Prostate gland (tissue), 2 donors: ENCODE data around the gene PPP1R13B. TPM values are rescaled to one million over a fixed set of nuclear protein-coding genes. Genes with fewer than 3 reads are reported as not detected.

Experiments used
- DNase-seq: peaks from one replicate; pipeline ENCODE4 v3.0.0-alpha.2; 2019; ENCODE audit warnings: low spot score
- H3K27ac ChIP-seq, 2 donors: fragments of 200-600 bp; sonication (generic); 2 replicates each; pipeline ENCODE4 v1.5.1; 2017 to 2019
- H3K27me3 ChIP-seq: fragments of 200-600 bp; sonication (generic); replicated peaks from 2 replicates; pipeline ENCODE4 v1.5.1; 2019; ENCODE audit not compliant: insufficient read depth
- H3K36me3 ChIP-seq, 2 donors: fragments of 200-600 bp; sonication (generic); 1 replicate in 1 of 2; 2 replicates in 1 of 2; pipeline versions ENCODE4 v1.5.1 to v1.8.1; 2017 to 2019
- H3K4me1 ChIP-seq: fragments of 200-600 bp; sonication (generic); replicated peaks from 2 replicates; pipeline ENCODE4 v1.5.1; 2019
- H3K4me3 ChIP-seq, 2 donors: fragments of 200-600 bp; sonication (generic); 2 replicates each; pipeline ENCODE4 v1.5.1; 2017 to 2019
- H3K9me3 ChIP-seq: fragments of 200-600 bp; sonication (generic); 2 replicates; pipeline ENCODE4 v1.5.1; 2017
- CTCF ChIP-seq, 4 experiments: fragments of 200-600 bp in 2 of 4; fragments of 450-650 bp in 2 of 4; sonication (generic) in 2 of 4; IDR thresholded peaks; 1 replicate in 3 of 4; 2 replicates in 1 of 4; pipeline ENCODE4 v1.5.1; 2016 to 2019; ENCODE audit warnings: antibody characterized with exemption in 4 of 4, mild to moderate bottlenecking in 2 of 4, moderate library complexity in 2 of 4
- POLR2A ChIP-seq: fragments of 450-650 bp; IDR thresholded peaks from one replicate; pipeline ENCODE4 v1.6.1; 2016; ENCODE audit warnings: antibody characterized with exemption, mild to moderate bottlenecking
- POLR2AphosphoS5 ChIP-seq: sonication (generic); formaldehyde crosslinking; IDR thresholded peaks from one replicate; pipeline ENCODE4 v1.6.1; 2017; ENCODE audit warnings: antibody characterized with exemption
- WGBS: methylation state at CpG from one replicate; pipeline ENCODE4 v1.1.5; 2018; 5-methylcytosine and 5-hydroxymethylcytosine counted together
- intact Hi-C: fragments of 100-400 bp; cut with DNase I; formaldehyde crosslinking; loops from one replicate; pipeline ENCODE4 v1.14.2; 2022
- total RNA-seq, 2 donors: library from RNA; depleted of rRNA; stranded (reverse); fragments of >200 nt; gene quantifications; one replicate each; pipeline ENCODE4 v1.1.0, GENCODE V29; 2016

Gene PPP1R13B
- total RNA-seq, 2 donors from 2014 or later: 48.2 to 64.6 TPM

GRCh38 chr14:103892247-103892646 is 44.9 kb upstream of the PPP1R13B start:
- Histone ChIP-seq H3K9me3 (no peaks in the 10 kb centered on the region), H3K4me3 (no peak overlapping the region), H3K27me3 (no peaks in the 10 kb centered on the region), H3K27ac (no peak overlapping the region), H3K4me1 (peaks cover 3% of the 10 kb centered on the region), H3K36me3 (no peaks in the 10 kb centered on the region)
- WGBS: 84% methylated on average over 8 of the region's 8 CpGs
- no peak for TF ChIP-seq POLR2AphosphoS5
- no peak for DNase-seq
- intact Hi-C loops: no loop called here

- no peak for DNase-seq
- no peak for TF ChIP-seq POLR2AphosphoS5
- no peak for TF ChIP-seq POLR2A
- TF ChIP-seq CTCF (IDR thresholded peaks at IDR 0.05): no peak
- no peak overlapping the region for H3K27ac ChIP-seq
- WGBS: 86% methylated on average over 14 of the region's 15 CpGs
- H3K4me1 ChIP-seq: peaks cover 3% of the 10 kb centered on the region
- intact Hi-C loops: no loop called here
- H3K27me3 ChIP-seq: no peaks in the 10 kb centered on the region
- H3K4me3 ChIP-seq: no peak overlapping the region
- H3K36me3 ChIP-seq: no peaks in the 10 kb centered on the region
- no peaks in the 10 kb centered on the region for H3K9me3 ChIP-seq
These were observed 44.4 kb upstream of the PPP1R13B start for GRCh38 chr14:103891667-103892215.

DNA sequence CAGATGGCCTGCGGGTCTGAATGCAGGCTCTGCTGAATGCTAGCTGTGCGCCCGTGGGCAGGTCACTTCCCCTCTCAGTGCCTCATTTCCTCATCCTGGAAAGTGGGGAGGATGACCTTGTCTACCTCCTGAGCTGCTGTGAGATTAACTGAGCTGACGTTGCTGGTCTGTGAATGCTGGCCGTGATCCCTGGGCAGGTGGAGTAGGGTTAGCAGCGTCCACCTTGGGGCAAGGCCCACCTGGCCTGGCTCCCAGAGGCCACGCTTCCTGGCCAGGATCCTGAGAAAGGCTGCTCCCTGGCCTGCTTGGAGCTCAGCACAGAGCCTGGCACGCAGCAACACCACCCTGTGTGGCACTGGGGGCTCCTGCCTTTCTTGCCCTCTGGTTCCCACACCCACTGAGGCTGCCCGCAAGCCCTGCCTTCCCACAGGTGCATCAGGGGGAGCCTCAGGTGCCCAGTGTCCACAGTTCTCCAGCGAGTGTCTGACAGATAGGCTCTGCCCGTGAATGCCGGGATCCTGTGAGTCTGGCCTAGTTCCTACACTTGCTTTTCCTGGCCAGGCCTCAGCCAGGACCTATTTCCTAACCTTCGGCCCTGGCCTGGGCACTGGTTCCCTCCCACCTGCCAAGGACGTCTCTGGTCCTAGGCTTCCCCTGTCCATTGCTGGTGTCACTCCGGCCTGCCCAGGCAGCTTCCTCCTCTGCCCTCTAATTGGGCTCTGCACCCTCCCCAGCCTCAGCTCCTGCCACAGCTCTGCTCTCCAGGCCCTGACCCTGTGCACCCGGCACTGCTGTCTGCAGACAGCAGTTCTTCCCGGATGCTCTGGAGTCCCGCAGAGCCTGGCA is 43.7 kb upstream of the PPP1R13B start:
- DNase-seq: no peak
- Histone ChIP-seq H3K4me1 (peaks cover 3% of the 10 kb centered on the region), H3K27ac (no peak overlapping the region)

GRCh38 chr14:103890052-103890371 is 42.6 kb upstream of the PPP1R13B start:
- 83% methylated on average over 10 of the region's 10 CpGs for WGBS
- no peak for DNase-seq

More for the DNA sequence above, 43.7 kb upstream of the PPP1R13B start:
- 87% methylated on average over 17 of the region's 18 CpGs for WGBS
- Histone ChIP-seq H3K4me3 (no peak overlapping the region), H3K36me3 (no peaks in the 10 kb centered on the region), H3K9me3 (no peaks in the 10 kb centered on the region), H3K27me3 (no peaks in the 10 kb centered on the region)
- intact Hi-C loops: no loop called here
- TF ChIP-seq CTCF (IDR thresholded peaks at IDR 0.05) (no peak), POLR2A (no peak), POLR2AphosphoS5 (no peak)

More at GRCh38 chr14:103890052-103890371, 42.6 kb upstream of the PPP1R13B start:
- no peak overlapping the region for H3K4me3 ChIP-seq
- intact Hi-C loops: no loop called here
- H3K27ac ChIP-seq: peak overlapping the region in 1 of 2 donors; percentile 33
- H3K36me3 ChIP-seq: no peaks in the 10 kb centered on the region
- no peaks in the 10 kb centered on the region for H3K9me3 ChIP-seq
- TF ChIP-seq POLR2A (no peak), POLR2AphosphoS5 (no peak), CTCF (IDR thresholded peaks at IDR 0.05) (no peak)
- no peaks in the 10 kb centered on the region for H3K27me3 ChIP-seq
- H3K4me1 ChIP-seq: peaks cover 3% of the 10 kb centered on the region
